Renal pelvis (tissue), 4 donors: ENCODE results near the gene SLX9. TPM values are rescaled to one million over a fixed set of nuclear protein-coding genes. Genes with fewer than 3 reads are reported as not detected.

Source experiments
- DNase-seq: peaks from one replicate; pipeline ENCODE4 v3.0.0-alpha.2; 2013
- polyA plus RNA-seq, 3 donors: library from polyadenylated mRNA; unstranded; fragments of 120-200 nt; gene quantifications; one replicate each; pipeline ENCODE4 v1.2.1, GENCODE V29; 2013; ENCODE audit not compliant: insufficient read length in 3 of 3

Gene SLX9
- polyA plus RNA-seq, 3 donors = 17.9 to 24.4 (median 24.0) TPM

DNA sequence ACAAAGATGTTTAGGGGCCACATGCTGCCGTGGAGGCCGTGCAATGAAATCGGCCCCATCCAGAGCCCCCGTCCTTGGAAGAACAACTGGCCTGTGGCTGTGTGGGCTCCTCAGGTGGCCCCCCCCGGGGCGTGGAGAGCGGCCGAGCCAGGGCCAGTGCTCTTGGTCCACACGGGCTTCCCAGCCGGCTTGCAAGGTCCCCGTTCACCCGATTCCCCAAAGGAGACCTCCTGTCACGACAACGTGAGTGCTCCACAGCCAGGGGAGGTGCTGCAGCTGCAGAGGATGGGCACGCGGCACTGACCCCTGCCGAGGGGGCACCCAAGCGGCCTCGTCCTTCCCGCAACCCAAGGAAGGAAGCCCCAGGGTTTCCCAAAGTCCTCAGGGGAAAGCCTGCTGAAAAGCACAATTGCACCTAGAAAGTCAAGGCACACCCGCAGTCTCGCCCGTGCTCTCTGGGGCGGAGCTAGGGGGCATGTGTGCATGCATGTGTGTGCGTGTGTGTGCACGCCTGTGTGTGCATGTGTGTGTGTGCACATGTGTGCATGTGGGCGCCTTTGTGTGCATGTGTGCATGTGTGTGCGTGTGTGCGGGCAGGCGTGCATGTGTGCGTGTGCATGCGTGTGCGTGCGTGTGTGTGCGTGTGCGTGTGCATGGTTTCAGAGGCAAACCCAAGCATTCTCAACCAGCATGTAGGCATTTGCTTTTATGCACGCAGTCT, 48.2 kb downstream of the SLX9 start:
- DNase-seq = no peak

DNA sequence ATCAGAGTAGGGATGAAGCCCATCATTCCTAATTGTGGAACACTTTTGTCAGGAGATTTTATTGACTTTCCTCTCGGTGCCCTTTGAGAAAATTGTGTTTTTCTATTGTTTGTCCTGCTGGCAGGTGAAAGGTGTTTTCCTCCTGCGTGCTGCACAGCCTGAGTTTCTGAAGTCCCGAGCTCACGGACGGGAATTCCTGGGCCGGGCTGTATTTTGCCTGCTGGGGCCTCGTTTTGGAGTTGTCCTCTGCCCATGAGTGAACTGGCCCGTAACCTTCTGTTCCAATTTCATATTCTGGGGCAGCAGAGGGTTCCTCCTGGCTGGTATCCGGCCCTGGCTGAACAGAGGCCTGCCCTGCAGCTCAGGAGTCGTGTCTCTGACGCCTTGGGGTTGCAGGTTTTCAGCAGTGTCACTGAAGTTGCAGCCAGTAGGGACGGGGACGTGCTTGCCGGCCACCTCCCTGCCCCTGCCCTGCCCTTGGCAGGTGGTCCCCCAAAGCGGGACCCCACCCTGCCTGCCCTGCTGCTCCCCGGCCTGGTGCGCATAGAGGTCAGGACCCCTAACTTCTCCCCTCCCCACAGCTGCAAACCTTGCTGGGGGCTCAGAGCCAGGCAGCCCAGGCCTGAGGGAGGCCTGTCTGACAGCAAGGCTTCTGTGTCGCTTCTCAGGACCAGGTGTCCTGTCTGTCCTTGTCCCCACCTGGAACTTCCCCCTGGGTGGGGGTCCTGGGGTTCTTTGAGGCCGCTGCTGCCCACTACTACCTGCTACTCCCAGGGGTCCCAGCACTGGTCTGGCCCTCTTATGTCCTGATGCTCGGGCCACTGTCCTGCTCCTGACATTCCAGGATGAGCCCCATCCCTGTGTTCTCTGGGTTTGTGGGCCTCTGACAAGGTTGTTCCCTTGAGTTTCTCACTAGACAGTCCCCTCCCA, 49.0 kb downstream of the SLX9 start:
- DNase-seq = no peak

DNA sequence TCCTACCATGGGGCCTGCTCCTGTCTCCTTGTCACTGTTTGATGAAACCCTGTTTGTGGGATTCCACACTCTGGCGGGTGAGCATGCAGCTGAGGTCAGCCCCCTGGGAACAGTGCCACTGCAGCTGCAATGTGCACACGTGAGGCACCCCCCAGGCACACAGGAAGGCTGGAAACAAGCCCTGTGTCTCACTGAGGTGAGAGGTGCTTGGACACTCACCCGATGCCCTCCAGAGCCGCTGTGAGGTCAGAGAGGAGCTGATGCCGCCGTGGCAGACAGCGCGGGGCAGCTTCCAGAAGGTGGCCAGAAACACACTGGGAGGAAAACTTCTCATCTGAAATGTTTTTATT, 49.7 kb downstream of the SLX9 start:
- no peak for DNase-seq

DNA sequence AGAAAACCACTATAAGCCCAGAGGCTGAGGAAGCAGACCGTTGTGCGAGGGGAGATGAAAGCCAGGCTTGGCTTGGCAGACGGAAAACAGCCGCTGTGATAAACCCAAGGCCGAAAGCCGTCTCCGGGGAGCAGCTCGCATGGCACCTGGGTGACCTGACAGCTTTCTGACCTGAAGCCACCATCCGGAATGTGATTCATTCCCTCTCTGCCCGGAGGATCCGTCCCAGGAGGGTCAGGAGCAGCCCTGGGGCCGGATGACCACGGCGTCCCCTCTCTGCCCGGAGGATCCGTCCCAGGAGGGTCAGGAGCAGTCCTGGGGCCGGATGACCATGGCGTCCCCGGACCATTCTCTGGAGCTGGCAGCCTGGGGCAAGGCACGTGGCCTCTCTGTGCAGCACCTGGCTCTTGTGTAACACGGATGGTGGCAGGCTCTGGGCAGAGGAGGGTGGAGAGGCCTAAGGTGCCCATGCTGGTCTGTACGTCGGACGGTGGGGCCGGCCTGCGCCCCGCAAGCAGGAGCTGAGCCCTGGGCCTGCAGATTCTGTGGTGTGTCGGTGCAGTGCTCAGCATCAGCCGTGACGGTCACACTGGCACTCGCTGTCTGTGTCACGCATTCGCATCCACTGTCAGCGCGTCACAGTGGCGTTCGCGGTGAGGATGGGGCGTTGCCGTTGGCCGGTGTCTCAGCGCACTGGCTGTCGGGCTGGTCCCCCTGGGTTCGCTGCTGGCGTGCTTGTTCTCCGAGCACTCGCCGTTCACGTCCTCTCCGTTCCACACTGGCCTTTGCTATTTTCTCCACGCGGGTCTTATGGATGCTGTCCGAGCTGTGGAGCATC, 50.3 kb downstream of the SLX9 start:
- DNase-seq = no peak

DNA sequence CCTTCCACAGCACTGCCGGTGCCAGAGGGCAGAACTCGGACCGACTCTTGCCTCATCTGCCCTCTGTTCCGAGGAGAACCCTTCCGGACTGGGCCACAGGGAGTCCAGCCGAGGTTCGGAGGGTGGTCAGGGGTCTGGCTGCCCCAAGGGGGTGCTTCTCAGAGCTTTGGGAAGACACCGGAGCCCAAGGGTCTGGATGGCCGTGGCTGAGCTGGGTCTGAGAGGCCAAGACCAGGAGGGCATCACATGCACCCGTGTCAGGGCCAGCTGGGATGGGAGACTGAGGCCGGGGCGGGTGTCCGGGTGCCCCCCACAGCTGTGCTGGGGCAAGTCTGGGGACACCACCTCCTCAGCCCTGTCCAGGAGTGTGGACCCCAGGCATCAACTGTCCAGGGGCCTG, 51.1 kb downstream of the SLX9 start:
- no peak for DNase-seq

DNA sequence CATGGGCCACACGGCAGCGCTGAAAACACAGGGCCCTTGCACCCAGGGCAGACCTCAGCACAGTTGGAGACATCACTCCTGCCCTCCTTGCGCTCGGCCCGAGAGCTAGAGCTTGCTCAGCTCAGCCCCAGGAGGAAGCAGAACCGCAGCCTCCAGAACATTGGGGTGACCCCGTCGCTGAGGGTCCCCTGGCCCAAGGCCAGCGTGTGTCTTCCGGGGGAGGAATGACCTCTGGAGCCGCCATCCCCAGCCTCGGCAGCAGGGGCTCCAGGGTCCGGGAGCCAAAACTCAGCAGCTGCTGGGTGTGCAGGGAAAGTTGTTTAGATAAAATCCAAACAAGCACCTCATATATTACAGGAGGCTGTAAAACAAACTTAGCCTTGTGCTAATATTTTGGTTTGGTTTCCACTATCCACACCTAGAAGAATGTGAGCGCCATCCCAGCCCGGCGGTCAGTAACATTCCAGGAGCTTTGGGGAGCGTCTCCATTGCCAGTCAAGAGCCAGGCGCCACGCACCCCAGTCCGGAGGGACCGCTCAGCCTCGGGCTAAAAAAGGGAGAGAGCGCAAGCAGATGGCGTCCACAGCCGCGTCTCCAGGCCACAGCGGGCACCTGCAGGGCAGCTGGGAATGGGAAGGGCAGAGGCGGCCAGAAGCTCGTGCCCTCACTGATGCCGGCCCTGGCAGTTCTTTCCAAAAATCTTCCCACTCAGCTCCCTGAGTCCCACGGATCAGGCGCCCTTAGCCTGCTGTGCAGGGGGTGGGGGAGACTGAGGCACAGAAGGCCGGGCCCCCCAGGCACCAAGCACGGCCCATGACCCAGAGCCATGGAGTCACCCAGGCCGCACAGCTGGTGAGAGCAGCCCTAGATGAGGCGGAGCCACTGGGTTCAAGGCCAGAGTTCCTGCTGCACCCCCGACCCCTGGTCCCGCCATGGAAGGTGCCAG, 52.0 kb downstream of the SLX9 start:
- no peak for DNase-seq

DNA sequence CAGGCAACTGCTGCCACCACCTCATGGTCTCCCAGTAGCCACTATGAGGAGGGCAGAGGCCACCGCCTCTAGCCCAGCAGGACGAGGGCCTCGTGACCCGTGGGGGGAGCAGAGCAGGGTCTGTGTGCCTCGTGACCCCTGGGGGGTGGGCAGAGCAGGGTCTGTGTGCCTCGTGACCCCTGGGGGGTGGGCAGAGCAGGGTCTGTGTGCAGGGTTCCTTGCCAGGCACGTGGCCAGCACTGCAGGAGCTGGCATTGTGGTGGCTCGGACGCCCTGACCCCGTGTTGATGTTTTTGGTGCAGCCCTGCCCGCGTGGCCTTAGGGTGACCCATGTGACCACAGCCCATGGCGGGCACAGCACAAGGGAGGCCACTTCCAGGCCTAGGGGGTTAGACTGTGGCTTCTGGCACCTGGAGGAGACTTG, 52.8 kb downstream of the SLX9 start:
- DNase-seq = no peak

DNA sequence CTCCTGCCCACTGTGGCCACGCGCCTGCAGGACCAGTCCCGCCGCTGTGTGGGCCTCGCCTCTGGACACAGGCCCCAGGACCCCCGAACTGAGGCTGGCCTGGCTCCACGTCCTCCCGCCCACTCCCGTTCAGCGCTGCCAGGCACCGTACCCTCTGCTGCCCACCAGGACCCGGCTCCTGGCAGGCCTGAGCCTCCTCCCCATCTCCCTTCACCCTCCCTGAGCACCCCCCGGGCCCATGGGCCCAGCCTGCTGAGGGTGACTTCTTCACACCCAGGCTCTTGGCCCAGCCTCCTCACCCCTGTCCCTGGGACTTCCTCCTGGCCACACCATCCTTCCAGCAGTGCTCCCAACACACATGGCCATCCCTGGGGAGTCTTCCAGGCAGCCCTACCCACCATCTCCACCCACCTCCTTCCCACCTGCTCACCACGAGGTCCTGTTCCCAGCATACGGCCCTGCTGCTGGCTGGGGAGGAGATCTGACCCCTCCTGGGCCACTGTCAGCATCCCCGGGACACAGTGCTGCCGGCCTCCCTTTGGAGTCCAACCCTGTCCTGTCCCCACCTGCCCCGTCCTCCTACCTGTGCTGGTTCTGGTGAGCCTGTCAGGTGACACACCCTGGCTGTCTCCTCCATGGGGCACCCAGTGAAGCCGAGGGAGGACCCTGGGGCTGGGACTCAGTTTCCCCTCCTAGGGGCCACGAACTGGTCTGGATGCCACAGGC, 53.7 kb downstream of the SLX9 start:
- no peak for DNase-seq

DNA sequence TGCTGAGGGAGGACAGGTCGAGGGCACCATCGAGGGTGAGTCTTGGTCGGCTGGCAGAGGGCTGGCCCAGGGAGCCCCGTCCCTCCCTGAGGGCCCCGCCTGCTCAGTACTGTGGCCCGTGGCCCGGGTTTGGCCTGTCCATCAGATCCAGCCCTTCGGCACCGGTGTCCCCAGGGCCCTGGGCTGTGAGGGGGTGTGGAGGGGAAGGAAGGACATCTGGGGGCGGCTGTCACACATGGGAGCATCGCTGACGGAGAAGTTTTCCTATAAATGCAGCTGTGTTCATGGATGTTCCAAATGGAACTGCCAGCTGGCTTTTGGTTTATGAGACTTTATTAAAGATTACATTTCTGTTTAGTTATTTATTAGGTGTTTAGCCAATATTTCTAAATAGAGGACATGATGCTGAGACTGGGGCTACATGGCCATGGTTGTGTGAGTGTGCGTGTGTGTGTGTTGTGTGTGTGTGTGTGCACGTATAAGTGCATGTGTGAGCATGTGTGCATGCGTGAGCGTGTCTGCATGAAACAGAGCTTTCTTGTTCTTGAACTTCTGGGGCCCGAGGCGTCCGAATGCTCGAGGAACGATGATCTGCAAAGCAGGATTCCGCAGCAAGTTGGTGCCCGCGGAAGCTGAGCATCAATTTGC, 54.3 kb downstream of the SLX9 start:
- DNase-seq = no peak

DNA sequence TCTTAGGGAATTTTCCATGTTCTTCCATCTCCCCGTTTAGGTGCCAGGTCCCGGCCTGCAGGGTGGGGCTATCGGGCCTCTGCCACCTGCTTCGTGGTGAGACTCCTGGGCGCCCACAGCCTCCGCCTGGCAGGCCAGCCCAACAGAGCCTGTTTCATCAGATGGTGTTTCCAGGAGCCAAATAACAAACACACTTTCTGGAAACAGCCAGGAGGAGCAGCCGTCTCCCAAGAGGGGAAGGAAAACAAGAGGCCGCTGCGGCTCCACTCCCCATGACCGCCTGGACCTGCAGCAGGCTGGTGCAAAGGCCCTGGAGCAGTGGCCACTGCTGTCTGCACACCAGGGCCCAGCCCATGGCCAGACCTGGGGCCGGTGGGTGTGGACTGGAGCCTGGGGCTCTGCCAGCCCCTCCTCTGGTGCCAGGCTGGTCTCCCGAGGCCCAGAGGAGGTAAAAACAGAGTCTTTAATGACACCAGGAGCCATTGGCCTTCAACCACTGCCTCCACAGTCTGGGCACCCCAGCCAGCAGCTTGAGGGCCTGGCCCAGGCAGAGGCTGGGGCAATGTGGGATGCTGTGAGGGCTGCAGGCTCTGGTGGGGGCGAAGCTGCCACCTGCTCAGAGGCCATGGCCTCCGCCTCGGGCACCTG, 55.0 kb downstream of the SLX9 start:
- DNase-seq = no peak

DNA sequence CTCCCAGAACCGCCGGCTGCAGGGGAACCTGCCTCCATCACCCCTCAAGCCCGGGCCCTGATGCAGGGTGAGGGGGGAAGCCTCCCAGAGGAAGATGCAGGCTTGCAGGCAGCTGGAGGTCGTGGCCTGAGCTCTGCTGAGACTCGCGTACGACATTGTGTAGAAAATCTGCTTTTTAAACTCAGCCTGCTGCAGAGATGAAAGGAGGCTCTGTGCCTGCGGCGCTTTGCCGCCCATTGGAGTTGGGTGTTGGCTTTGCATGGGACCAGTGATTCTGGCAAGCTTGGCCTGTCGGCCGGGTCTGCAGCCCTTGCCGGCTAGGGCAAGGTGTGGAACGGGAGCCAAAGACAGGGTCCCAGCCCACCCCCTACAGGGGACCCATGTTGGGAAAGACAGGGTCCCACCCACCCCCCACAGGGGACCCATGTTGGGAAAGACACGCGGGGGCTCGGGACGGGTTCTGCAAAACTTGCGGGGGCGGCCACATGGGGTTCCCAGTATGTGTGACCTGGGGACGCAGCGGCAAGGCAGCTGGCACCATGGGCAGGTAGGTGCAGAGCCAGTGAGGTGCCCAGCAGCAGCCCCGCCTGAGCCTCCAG, 55.6 kb downstream of the SLX9 start:
- no peak for DNase-seq

DNA sequence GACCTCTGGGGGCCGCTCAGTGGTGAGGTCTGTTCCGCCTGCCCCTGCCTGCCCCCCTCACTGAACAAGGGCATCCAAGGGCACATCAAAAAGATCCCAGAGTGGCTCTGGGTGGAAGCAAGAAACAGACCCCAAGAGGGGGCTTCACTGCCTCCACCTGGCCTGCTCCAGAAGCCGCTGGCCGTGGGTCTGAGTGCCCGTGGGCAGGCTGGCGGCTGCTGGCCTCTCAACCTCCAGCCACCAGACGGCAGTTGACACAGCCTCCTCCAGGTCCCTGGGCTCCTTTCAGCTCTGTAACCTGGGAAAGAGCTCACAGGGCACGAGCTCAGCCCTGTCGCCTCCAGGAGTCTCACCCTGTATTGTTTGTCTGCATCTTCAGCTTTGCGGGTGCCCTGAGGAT, 56.3 kb downstream of the SLX9 start:
- no peak for DNase-seq

DNA sequence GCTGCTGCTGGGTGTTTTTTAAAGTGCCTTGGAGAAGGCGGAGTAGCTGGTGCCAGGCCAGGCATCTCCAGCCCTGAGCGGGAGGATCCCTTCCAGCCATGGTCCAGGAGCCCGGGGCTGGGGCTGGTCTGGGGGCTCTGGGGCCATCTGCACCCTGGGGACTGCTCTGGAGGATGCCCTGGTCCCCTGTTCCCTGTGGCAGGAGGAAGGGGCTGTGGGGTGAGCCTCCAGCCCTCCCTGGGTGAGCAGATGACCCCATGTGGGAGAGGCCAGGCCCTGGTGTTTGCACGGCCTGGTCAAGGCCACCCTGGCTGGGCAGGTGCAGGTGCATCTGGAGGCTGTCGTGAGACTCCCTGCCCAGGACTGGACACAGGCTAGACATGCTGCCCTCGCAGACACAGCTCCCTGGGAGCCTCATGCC, 56.7 kb downstream of the SLX9 start:
- no peak for DNase-seq

DNA sequence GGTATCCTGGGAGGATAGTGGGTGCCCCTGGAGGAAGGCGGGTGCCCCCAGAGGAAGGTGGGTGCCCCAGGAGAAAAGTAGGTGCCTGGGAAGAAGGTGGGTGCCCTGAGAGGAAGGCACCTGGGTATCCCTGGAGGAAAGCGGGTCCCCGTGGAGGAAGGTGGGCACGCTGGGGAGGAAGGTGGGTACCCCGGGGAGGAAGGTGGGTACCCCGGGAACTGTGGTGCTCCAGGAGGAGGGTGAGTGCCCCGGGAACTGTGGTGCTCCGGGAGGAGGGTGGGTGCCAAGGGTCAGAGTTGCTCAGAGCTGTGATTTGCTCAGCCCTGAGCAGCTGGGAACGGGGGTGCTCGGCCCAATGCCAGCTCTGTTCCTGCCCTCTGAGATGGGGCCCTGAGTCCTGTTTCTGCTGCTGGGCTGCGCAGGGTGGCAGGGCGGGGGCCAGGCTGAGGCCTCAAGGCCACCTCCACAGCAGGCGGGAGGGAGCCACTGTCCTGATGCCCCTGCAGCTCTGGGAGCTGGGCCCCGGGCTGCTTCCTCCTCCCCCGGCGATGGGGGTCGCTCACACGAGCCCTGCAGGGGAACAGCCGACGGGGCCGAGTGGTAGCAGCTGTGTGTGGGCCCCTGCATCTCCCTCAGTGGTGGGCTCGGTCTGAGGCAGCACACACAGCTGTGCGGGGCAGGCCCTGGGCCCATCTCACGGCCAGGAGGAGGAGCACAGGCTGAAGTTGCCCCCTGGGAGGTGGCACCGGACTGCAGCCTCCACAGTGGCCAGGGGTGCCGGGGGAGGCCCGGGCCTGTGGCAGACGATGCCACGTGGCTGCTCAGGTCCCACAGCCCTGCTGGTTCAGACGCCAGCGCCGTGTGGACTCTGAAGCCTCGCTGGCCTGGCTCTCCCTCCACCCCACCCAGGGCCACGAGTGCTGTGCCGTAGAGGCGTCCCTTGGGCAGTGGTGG, 57.4 kb downstream of the SLX9 start:
- DNase-seq = no peak

DNA sequence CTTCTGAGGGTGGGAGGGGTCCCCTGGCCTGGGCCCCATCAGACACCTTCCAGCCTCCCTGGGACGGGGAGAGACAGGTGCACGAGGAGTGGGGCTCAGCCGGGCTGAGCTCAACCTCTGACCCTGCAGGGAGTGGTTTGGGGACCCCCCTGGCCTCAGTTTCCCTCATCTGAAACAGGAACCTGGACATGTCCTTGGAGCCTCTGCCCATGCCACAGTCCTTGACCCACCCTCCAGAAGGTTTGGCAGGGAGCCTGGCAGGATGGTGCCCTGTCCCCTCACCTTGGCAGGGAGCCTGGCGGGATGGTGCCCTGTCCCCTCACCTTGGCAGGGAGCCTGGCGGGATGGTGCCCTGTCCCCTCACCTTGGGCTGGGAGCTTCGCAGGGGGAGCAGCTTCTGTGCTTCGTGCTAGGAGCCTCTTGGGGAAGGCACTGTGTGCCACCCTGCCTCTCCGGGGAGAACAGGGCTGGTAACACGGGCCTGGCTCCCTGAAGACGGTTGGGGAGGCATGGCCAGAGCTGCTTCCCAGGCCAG, 58.3 kb downstream of the SLX9 start:
- DNase-seq = no peak

DNA sequence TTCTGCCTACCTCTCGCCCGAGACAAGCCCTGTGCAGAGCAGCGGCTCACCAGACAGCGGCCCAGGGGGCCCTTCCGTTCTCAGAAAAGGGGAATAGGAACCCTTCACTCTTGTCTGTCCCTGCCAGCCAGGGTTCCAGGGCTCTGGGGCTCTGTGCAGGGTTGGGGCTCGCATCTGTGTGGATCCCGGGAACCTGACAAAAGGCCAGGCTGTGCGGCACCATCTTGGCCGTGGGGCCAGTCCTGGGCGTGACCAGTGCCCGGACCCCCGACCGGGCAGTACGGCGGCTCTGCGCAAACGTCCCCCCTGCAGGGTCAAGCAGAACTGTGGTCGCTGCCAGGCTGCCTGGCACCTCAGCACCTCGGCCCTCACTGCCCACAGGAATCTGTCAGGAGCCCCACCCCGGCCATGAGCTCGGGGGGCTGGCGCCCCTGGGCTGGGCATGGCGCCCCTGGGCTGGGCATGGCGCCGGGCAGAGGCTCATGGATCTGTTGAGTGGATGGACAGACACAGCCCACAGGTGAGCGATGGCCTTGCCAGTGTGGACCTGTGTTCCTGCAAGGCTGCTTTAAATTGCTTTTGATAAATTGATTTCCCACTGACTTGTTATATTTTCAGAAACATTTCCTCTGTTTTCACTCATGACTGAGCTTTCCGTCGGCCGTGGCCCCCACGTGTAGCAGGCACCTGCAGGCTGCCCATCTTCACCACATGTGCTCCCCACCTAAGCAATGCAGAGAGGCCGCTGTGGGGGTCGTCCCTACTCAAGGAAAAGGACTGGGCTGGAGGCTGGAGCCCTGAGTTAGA, 59.0 kb downstream of the SLX9 start:
- no peak for DNase-seq
